ENCODE data around the gene ZFYVE28. TPM values are rescaled to one million over a fixed set of nuclear protein-coding genes. Genes with fewer than 3 reads are reported as not detected.

ZFYVE28 gene
- total RNA-seq, 3 donors from 2014 or later = 32.4 to 56.4 (median 42.9) TPM

DNA sequence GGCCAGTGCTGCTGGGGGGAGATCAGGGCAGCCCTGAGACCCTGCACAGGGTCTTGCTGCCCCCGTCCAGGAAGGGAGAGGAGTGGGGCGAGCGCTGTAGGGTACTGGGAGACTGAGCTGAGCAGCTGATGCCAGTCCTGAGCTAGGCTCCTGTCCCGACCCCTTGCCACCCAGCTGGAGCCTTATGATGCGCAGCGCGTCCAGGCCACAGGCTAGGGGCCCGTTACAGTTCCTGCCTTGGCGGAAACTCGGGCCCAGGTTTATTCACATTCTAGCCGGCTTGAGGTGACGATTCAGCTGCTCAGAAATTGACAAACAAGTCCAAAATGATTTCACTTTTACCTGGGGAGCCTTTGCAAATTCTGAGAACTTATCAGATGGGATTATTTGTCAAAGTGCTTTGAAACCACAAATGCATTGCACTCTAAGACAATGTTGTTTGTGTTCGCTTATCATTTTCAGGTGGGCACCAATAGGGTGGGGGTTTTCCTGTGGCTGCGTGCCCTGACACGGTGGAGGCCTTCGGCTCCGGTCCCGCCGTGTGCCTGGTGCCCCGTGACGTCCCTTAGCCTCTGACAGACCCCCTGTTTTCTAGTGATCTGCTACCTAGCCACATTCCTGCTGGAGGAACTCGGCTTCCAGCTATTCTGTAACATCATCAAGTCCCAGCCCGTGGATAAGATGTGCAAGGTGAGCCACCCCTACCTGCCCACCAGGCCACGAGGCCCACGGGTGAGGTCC lies 19.2 kb upstream of the ZFYVE28 start:
- Histone ChIP-seq H3K9me3 (no peaks in the 10 kb centered on the region), H3K4me3 (no peak overlapping the region), H3K36me3 (ENCODE audit: low read depth) (no peaks in the 10 kb centered on the region), H3K4me1 (ENCODE audit: low read depth) (no peaks in the 10 kb centered on the region)
- intact Hi-C loops (cut with DNase I, micrococcal nuclease) = no loop called here
- DNase-seq = no peak
- TF ChIP-seq, protein P1, sequence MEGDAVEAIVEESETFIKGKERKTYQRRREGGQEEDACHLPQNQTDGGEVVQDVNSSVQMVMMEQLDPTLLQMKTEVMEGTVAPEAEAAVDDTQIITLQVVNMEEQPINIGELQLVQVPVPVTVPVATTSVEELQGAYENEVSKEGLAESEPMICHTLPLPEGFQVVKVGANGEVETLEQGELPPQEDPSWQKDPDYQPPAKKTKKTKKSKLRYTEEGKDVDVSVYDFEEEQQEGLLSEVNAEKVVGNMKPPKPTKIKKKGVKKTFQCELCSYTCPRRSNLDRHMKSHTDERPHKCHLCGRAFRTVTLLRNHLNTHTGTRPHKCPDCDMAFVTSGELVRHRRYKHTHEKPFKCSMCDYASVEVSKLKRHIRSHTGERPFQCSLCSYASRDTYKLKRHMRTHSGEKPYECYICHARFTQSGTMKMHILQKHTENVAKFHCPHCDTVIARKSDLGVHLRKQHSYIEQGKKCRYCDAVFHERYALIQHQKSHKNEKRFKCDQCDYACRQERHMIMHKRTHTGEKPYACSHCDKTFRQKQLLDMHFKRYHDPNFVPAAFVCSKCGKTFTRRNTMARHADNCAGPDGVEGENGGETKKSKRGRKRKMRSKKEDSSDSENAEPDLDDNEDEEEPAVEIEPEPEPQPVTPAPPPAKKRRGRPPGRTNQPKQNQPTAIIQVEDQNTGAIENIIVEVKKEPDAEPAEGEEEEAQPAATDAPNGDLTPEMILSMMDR (IDR thresholded peaks at IDR 0.05) = no peak
- no peak for ATAC-seq

DNA sequence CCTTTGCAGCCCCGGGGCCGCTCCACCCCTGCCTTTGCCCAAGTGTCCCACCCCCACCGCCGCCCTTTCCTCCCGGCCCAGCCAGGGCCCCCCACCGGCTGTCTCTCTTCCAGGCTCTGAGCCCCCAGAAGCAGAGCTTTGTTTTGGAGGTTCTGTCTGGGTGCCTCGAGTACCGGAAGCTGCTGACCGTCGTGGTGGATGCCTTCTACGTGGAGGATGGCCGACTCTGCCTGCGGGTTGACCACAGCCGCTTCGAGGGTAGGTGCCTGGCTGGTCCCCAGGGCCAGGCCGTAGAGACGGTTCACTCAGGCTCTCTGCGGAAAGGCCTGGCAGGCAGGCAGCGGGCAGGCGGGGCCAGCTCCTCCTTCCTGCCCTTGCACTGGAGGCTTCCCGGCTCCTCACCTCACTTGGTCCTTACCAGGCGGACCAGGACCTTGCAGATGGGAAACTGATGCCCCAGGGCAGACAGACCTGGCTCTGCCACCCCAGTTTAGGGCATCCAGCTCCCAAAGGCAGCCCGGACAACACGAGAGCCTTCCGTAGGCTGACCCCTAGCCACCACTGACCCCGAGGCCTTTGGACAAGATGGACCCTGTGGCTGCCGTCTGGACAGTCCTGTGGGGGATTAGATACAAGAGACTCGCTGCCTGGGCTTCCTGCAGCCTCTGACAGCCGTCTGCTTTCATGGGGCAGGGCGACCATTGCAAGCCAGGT lies 18.5 kb upstream of the ZFYVE28 start:
- TF ChIP-seq, protein P1 (IDR thresholded peaks at IDR 0.05) = no peak
- intact Hi-C loops (cut with DNase I, micrococcal nuclease) = no loop called here

DNA sequence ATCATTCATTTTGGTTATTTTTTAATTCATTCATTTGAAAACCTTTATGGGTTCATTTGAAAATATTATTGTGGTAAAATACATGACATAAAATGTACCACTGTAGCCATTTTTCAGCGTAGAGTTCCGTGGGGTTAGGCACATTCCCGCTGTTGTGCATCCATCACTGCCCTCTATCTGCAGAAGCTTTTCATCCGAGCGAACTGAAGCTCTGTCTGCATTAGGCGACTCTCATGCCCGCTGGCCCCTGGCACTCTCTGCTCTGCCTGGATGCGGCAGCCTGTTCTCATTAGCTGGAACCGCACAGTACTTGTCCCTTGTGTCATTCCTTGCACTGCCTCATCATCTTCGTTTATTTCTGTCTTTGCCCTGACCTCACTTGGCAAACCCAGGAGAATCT lies 17.9 kb upstream of the ZFYVE28 start:
- TF ChIP-seq, protein P1 (IDR thresholded peaks at IDR 0.05) = no peak
- peak; percentile 78 for ATAC-seq
- no peak overlapping the region for H3K4me3 ChIP-seq
- DNase-seq = peak in 1 of 3 donors; percentile 43
- intact Hi-C loops (cut with DNase I, micrococcal nuclease) = no loop called here
- H3K4me1 ChIP-seq (ENCODE audit: low read depth) = no peaks in the 10 kb centered on the region
- H3K9me3 ChIP-seq = no peaks in the 10 kb centered on the region
- H3K36me3 ChIP-seq (ENCODE audit: low read depth) = no peaks in the 10 kb centered on the region

More for the DNA sequence above, 18.5 kb upstream of the ZFYVE28 start:
- Histone ChIP-seq H3K4me1 (ENCODE audit: low read depth) (no peaks in the 10 kb centered on the region), H3K36me3 (ENCODE audit: low read depth) (no peaks in the 10 kb centered on the region), H3K9me3 (no peaks in the 10 kb centered on the region), H3K4me3 (no peak overlapping the region)
- ATAC-seq (no peak), DNase-seq (no peak)

DNA sequence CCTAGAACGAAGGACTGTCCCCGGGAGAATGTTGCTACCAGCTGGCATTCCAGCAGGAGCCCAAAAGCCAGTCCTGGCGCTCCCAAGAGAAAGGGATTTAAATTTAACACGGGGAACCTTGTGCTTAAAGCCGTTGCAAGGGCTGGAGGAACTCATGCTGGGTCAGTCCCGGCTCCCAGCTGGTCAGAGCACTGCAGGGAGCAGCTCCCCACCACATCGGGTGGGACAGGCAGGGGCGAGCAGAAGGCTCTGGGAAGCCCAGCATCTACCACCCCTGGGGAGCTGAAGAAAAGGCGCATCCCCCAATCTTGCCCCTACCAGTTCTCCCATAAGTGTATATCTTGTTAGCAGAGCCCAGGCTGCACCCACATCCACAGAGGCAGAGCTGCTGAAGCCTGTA lies 16.0 kb upstream of the ZFYVE28 start:
- intact Hi-C loops (cut with DNase I, micrococcal nuclease) = no loop called here
- DNase-seq (no peak), ATAC-seq (no peak)
- no peaks in the 10 kb centered on the region for H3K36me3 ChIP-seq (ENCODE audit: low read depth)
- no peak overlapping the region for H3K4me3 ChIP-seq
- TF ChIP-seq, protein P1 (IDR thresholded peaks at IDR 0.05) = no peak
- no peaks in the 10 kb centered on the region for H3K4me1 ChIP-seq (ENCODE audit: low read depth)
- no peaks in the 10 kb centered on the region for H3K9me3 ChIP-seq

DNA sequence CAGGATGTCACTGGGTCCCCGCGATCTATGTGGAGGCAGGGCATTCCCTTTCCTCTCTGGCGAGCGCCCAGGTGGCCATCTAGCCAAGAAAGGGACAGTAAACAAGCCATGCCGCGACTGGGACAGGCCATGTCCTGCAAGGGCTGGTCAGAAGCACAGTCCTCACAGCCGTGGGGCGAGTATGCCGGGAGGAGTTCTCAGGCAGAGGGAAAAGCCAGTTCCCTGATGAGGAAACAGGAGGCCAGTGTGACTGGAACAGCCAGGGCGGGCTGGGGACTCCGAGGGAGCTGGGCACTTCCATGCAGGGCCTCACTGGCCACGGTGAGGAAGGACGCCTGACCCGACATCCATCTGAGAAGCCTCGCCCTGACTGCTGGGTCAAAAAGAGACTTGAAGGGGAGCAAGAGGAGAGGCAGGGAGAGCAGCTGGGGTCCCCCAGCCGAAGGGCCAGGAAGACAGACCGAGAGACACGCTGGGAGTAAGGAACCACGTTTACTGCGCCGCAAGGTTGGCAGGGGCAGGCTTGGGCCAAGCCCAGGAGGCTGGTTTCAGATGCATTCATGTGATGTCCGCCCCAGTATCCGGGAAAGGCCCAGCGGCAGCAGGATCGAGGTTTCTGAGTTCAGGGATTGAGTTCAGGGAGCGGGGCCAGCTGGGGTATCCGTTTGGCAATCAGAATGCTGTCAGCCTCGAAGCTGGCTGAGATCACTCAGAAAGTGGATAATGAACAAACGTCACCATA lies 15.3 kb upstream of the ZFYVE28 start:
- H3K4me3 ChIP-seq = no peak overlapping the region
- no peak for DNase-seq

More for the DNA sequence above, 15.3 kb upstream of the ZFYVE28 start:
- Histone ChIP-seq H3K4me1 (ENCODE audit: low read depth) (no peaks in the 10 kb centered on the region), H3K36me3 (ENCODE audit: low read depth) (no peaks in the 10 kb centered on the region), H3K9me3 (no peaks in the 10 kb centered on the region)
- intact Hi-C loops (cut with DNase I, micrococcal nuclease) = no loop called here
- ATAC-seq = no peak
- TF ChIP-seq, protein P1 (IDR thresholded peaks at IDR 0.05) = no peak

All from mucosa of descending colon (tissue), 3 donors.